ENCODE measurements around the gene MT2A.
"Not testable (repeated sequence)": the region's sequence is repeated elsewhere in the genome, so short reads cannot be mapped to it uniquely, and the experiment has no call there.

MT2A gene

GRCh38 chr16:56601325-56601724 lies 7.1 kb upstream of the MT2A start:
- DNase-seq, result no peak

DNA sequence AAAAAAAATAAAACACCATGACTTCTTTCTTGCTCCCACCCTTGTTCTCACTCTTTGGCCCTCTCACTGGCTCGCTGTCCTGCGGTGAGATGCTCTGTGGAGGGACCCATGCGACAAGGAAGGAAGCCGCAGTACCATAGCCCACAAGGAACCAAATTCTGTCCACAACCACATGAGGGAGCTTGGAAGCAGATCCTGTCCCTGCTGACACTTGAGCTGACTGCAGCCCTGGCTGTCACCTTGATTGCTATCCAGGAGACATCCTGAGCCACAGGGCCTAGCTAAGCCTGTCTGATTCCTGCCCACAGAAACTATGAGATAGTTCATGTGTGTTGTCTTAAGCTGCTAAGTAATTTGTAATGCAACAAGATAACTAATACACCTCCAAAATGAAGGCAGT lies 4.8 kb upstream of the MT2A start:
- DNase-seq, result peak; percentile 64

- DNase-seq, result no peak
Measured at GRCh38 chr16:56604966-56605365, 3.4 kb upstream of the MT2A start.

DNA sequence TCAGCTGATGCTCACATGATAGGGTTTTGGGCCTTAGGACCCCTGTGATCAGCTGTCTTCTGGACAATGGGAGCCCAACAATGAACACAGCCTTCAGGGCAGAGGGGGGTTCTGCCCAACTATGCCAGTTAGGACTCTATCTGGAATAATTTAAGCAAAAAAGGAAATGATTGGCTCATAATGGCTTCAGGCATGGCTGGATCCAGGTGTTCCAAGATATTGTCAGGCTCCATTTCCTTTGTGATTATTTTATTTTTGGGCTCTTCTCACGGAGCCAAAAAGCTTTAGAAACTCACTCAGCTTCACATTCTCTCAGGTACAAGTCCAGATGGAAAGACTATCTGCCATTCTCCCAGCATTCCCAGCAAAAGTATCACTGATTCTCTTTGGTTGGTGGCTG lies 2.9 kb upstream of the MT2A start:
- no peak for DNase-seq

DNA sequence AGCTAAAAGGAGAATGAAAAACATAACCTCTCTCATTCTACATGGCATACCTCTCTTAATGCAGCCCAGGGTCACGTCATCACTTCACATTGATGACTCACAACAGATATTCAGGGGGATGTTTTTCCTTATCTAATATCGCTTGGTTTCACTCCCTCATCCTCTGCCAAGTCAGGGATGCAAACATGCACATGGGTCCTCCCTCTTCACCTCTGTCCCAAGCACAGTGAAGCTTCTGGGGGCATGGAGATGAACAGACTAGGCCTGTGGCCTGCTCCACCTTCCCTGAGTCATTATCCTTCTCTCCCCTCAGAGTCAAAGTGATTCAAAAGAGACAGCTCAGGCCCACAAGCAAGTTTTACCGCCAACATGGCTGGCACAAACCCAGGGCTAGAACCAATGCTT lies 2.3 kb upstream of the MT2A start:
- no peak for DNase-seq

GRCh38 chr16:56606476-56607108 lies 1.8 kb upstream of the MT2A start:
- no peak for DNase-seq

DNA sequence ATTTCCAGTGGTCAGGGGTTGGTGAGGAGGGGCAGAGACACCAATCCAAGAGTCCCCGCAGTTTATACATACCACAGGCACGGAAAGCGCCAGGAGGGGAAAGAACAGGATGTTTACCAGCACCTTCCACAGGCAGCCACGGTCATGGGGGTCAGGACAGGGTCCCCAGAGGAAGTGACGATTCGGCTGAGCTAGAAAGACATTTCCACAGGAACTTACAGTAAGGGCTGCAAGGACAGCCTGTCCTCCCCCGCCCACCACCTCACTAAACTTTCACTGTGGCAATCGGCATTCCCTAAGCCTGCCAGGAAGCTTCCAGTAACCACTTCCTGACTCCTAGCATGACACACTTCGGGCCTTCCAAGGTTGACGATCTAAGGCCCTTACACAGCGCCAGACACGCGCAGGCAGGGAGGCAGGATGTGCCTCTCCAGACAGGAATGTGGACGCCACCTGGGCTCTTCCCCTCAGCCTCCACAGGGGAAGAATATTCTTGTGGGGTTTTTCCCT lies 1.2 kb upstream of the MT2A start:
- DNase-seq, result peak; percentile 80

DNA sequence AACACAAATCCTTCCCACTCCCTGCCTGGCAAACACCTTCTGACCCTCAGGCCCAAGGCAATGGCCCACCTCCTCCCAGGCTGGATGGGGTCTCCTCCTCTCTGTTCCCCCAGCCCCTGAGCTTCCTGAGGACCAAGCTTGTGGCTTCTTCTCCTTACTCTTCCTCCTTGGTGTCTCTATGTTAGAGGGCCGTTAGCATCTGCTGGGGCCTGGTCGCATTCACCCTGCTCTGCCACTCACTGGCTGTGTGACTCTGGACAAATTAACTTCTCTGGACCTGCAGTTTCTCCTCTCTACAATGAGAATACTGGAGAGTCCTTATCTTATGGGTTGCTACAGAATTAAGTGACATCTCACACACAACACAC lies 725 bp upstream of the MT2A start:
- no peak for DNase-seq

GRCh38 chr16:56608876-56609462 lies 585 bp downstream of the MT2A start:
- DNase-seq, result no peak

DNA sequence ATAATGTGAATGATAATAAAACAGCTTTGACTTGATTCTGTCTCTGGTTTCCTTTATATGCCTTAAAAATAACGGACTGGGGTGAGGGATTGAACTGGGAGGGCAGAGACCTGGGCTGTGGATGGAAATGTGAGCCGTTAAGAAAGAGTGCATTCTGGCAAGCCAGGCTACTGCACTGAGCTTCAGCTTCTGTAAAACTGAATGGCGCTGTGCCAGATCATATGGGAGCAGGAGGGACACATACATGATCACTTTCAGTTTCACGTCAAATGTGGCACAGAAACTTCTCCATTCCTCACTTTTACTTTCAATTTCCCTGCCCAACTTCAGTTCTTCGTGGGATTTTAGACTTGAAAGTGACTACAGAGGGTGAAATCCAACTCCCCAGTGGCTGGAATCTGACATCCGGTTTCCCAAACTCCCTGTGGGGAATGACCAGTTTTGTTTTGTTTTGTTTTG lies 1.1 kb downstream of the MT2A start:
- peak; percentile 98 for DNase-seq

DNA sequence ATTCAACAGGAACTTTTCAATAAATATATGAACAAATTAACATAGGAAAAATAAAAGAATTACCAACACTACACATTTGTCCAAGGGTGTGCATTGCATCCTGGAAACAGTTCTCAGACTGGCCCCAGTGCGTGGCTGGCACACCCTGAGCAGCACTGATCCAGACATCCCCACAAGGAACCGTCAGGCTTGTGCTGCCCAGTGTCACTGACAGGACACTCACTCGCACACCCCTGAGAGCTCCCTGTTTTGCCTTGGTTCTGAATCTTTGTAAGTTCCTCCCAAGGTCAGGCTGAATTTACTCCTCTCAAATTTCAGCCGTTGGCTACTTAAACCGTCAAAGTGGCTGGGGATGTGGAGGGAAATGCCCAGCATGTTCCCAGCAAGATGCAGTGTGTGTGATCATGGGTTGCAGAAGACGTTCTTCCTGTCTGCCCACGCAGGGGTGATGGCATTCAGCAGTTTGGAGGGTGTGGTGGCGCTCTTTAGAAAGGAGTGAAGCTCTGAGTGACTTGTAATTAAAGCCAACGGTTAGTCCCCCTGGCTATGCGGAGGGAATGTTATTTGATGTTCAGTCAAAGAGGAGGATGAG lies 1.7 kb downstream of the MT2A start:
- peak; percentile 99 for DNase-seq

DNA sequence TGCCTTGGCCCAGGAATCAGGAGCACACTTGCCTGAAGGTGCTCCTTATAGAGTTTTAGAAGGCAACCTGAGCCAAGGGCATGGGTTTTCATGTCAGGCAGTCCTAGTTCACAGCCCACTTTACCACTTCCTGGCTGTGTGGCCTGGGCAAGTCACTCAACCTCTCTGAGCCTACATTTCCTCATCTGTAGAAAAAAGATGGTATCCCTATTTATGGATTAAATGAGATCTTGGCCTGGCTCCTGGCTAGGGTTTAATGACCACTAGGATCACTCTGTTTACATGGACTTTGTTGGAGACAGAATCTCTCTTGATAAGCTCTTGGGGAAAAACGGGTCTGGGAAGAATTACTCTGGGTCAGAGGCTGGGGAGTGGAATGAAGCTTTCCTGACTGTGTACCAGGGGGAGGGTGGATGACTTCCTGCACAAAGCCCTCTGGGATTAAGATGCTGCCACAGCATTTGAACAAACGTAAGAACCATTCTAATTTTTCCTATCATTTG lies 2.3 kb downstream of the MT2A start:
- no peak for DNase-seq

DNA sequence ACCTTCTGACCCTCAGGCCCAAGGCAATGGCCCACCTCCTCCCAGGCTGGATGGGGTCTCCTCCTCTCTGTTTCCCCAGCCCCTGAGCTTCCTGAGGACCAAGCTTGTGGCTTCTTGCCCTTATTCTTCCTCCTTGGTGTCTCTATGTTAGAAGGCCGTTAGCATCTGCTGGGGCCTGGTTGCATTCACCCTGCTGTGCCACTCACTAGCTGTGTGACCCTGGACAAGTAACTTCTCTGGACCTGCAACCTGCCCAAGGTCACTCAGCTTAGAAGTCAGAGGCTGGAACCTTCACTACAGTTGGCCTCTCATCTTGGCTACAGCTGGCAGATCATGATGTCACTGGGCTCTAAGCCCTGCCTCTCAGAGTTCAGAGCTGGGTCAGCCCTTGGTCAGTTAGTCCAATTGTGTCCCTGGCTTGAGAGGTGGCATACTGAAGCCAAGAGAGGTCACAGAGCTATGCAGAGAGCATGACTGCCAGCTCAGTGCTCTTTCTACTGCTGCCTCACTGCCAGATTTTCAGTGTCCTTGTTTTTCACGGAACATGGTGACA lies 3.0 kb downstream of the MT2A start:
- peak; percentile 71 for DNase-seq

GRCh38 chr16:56613706-56614105 lies 5.3 kb downstream of the MT2A start:
- no peak for DNase-seq

DNA sequence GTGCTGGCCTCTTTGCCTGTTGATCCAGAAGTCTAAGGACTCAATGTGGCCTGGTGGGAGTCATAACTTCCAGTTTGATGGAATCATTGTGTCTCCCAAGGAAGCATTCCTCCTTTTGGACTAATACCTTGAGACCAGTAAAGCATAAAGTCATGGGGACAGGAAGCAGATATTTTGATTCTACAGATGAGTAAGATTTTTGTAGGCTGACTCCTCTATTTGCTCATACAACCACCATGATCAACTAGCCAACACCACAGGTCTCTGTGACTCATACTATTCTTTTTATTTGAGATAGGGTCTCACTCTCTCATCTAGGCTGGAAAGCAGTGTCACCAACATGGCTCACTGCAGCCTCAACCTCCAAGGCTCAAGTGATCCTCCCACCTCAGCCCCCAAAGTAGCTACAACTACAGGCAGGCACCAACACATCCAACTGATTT lies 6.2 kb downstream of the MT2A start:
- no peak for DNase-seq

DNA sequence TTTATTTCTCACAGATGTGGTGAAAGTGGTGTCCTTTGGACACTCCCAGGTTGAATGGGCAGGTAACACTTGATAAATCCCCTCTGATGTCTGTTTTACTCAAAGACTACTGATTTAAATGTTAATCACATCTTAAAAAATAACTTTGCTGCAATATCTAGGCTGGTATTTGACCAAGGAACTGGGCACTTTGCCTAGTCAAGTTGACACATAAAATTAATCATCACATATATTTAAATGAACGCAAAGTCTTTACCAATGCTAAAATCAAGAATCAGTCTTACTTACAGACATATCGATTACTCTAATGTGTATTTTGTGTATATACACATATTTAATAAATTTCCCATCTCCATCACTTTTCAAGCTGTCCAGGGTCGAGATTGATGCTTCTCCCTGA lies 7.0 kb downstream of the MT2A start:
- DNase-seq, result no peak

DNA sequence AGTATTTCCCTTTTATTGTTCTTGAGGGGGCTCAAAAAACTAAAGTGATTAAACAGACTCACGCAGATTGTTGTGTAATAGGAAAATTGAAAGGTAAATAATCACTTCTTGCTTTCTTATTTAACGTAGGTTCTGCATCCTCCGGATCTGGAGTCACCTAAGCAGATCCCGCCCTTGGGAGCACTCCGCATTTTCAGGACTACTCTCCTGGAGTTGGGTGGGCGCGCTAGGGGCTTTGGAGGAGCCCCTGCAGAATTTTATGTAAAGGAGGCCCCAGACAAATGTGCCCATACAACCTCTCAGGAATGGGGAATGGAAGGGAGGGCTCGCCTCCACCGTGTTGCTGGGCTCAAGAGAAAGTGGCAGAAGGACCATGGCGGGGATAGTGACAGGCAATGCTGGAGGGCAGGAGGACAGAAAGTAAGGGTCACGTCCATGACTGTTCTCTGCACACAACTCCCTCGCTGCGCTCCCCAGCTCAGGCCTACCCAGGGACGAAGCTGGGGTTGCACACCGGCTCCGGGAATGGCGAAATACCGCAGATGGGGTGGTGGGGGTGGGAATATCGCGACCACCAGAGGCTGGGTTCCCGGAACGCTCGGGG lies 8.3 kb downstream of the MT2A start:
- DNase-seq, result no peak

GRCh38 chr16:56617212-56618085 lies 9.1 kb downstream of the MT2A start:
- peak; percentile 39 for DNase-seq

GRCh38 chr16:56618138-56618537 lies 9.8 kb downstream of the MT2A start:
- DNase-seq, result no peak

DNA sequence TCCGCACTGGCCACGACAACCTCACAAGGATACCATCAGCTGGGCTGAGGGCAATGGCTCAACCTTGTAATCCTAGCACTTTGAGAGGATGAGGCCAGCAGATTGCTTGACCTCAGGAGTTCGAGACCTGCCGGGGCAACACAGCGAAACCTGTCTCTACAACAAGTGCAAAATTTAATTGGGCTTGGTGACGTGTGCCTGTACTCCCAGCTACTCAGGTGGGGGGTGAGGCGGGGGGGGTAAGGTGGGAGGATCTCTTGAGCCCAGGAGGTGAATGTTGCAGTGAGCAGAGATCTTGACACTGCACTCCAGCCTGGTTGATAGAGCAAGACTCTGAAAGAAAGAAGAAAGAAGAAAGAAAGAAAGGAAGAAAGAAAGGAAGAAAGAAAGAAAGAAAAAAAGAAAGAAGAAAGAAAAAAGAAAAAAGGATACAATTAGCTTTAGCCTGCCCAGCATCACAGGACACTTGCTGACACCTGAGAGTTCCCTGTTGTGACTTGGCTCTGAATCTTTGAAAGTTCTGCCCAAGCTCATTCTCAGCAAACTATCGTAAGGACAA lies 12.0 kb downstream of the MT2A start:
- no peak for DNase-seq

DNA sequence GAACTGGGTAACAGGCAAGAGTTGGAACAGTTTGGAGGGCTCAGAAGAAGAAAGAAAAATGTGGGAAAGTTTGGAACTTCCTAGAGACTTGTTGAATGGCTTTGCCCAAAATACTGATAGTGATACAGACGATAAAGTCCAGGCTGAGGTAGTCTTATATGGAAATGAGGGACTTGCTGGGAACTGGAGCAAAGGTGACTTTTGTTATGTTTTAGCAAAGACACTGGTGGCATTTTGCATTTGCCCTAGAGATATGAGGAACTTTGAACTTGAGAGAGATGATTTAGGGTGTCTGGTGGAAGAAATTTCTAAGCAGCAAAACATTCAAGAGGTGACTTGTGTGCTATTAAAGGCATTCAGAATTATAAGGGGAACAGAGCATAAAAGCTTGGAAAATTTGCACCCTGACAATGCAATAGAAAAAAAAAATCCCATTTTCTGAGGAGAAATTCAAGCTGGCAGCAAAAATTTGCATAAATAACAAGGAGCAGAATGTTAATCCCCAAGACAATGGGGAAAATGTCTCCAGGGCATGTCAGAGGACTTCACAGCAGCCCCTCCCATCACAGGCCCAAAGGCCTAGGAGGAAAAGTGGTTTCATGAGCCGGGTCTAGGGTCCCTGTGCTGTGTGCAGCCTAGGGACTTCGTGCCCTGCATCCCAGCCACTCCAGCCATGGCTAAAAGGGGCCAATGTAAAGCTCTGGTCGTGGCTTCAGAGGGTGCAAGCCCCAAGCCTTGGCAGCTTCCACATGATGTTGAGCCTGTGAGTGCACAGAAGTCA lies 13.5 kb downstream of the MT2A start:
- not testable (repeated sequence) for DNase-seq
